H1 (cell line): ENCODE results near the gene OR2T33. TPM values are rescaled to one million over a fixed set of nuclear protein-coding genes. Genes with fewer than 3 reads are reported as not detected.

ENCODE experiments used
- CTCF ChIA-PET: fragments of 300-600 bp; sonication (Branson Sonifier 250); formaldehyde crosslinking; loops from one replicate; lab custom pipeline; 2021; ENCODE audit not compliant: partially characterized antibody; lab: Charles Lee
- POLR2A ChIA-PET: fragments of 300-600 bp; sonication (Branson Sonifier 250); formaldehyde crosslinking; loops from one replicate; lab custom pipeline; 2021; ENCODE audit warnings: inconsistent platforms; ENCODE audit not compliant: partially characterized antibody; lab: Charles Lee
- DNase-seq, 2 experiments: peaks; one replicate each; pipeline versions ENCODE4 v3.0.0 to v3.0.0-alpha.2; 2010 to 2022; ENCODE audit warnings: low spot score in 2 of 2, low read depth in 1 of 2, mixed read lengths in 1 of 2
- FAIRE-seq: peaks from 2 replicates; lab custom pipeline; 2011; peaks lifted over from hg19 to GRCh38; lab: Jason Lieb, UNC
- H2AFZ ChIP-seq: 2 replicates; pipeline ENCODE4 v1.8.1; 2012; ENCODE audit warnings: low read length, inconsistent platforms
- H2AK5ac ChIP-seq: 2 replicates; pipeline ENCODE4 v1.6.1; 2013; ENCODE audit warnings: low read depth, low read length
- H2BK120ac ChIP-seq: replicated peaks from 2 replicates; pipeline ENCODE3; 2013; ENCODE audit warnings: low read depth, low read length, inconsistent platforms
- H2BK12ac ChIP-seq: 2 replicates; pipeline ENCODE4 v1.6.1; 2013; ENCODE audit warnings: low read depth, low read length
- H2BK15ac ChIP-seq: 2 replicates; pipeline ENCODE4 v1.6.1; 2013; ENCODE audit warnings: low read length
- H2BK20ac ChIP-seq: 2 replicates; pipeline ENCODE4 v1.6.1; 2013; ENCODE audit warnings: low read length
- H2BK5ac ChIP-seq: 2 replicates; pipeline ENCODE4 v1.6.1; 2013; ENCODE audit warnings: low read depth, low read length
- H3K14ac ChIP-seq: 2 replicates; pipeline ENCODE4 v1.6.1; 2013; ENCODE audit warnings: inconsistent platforms; ENCODE audit not compliant: insufficient read length
- H3K18ac ChIP-seq: 2 replicates; pipeline ENCODE4 v1.6.1; 2013; ENCODE audit warnings: low read length; ENCODE audit errors: extremely low read depth
- H3K23ac ChIP-seq: 2 replicates; pipeline ENCODE4 v1.6.1; 2013; ENCODE audit warnings: inconsistent platforms; ENCODE audit not compliant: insufficient read length
- H3K23me2 ChIP-seq: 2 replicates; pipeline ENCODE4 v1.6.1; 2013; ENCODE audit warnings: low read depth, low read length
- H3K27ac ChIP-seq: 2 replicates; pipeline ENCODE4 v1.6.1; 2011; ENCODE audit warnings: low read depth, low read length, inconsistent platforms
- H3K27me3 ChIP-seq, 4 experiments: replicated peaks in 1 of 4; 1 replicate in 1 of 4; 2 replicates in 3 of 4; pipeline versions ENCODE4 v1.6.1 to v1.8.1; 2011 to 2013; ENCODE audit warnings: low read length in 3 of 4, mild to moderate bottlenecking in 3 of 4, inconsistent platforms in 2 of 4, mixed read lengths in 2 of 4, moderate library complexity in 1 of 4; ENCODE audit not compliant: control insufficient read depth in 3 of 4, insufficient read depth in 3 of 4; ENCODE audit errors: extremely low read depth in 1 of 4
- H3K36me3 ChIP-seq, 4 experiments: 2 replicates each; pipeline versions ENCODE4 v1.6.1 to v1.8.1; 2011 to 2013; ENCODE audit warnings: mild to moderate bottlenecking in 4 of 4, low read length in 3 of 4, moderate library complexity in 2 of 4, control low read depth in 1 of 4, inconsistent platforms in 1 of 4; ENCODE audit not compliant: insufficient read depth in 4 of 4, control insufficient read depth in 2 of 4
- H3K4ac ChIP-seq: replicated peaks from 2 replicates; pipeline ENCODE3; 2013; ENCODE audit warnings: low read length, low read depth, mixed read lengths, inconsistent platforms; ENCODE audit not compliant: insufficient read length
- H3K4me1 ChIP-seq, 4 experiments: replicated peaks in 1 of 4; 1 replicate in 1 of 4; 2 replicates in 3 of 4; pipeline versions ENCODE4 v1.6.1 to v1.8.1; 2011 to 2013; ENCODE audit warnings: low read length in 3 of 4, inconsistent platforms in 2 of 4, mixed read lengths in 1 of 4; ENCODE audit not compliant: insufficient read depth in 4 of 4, control insufficient read depth in 3 of 4
- H3K4me2 ChIP-seq, 2 experiments: 2 replicates each; pipeline versions ENCODE4 v1.6.1 to v1.8.1; 2011 to 2013; ENCODE audit warnings: low read depth in 2 of 2, low read length in 2 of 2, control low read depth in 1 of 2, inconsistent platforms in 1 of 2, mild to moderate bottlenecking in 1 of 2; ENCODE audit not compliant: insufficient read depth in 1 of 2
- H3K4me3 ChIP-seq, 4 experiments: fragments of 200-600, 300-600 bp in 1 of 4; sonication (generic), shearing (Covaris generic), sonication (Bioruptor Twin) in 1 of 4; 2 replicates each; pipeline versions ENCODE4 v1.5.1 to v1.8.1; 2011 to 2016; ENCODE audit warnings: low read length in 4 of 4, low read depth in 3 of 4, control low read depth in 2 of 4, inconsistent platforms in 2 of 4, mild to moderate bottlenecking in 2 of 4, mixed read lengths in 1 of 4, moderate library complexity in 1 of 4; ENCODE audit not compliant: insufficient read depth in 2 of 4; ENCODE audit errors: extremely low read depth in 1 of 4
- H3K56ac ChIP-seq: replicated peaks from 2 replicates; pipeline ENCODE3; 2013; ENCODE audit warnings: low read depth, mild to moderate bottlenecking, mixed read lengths, low read length, inconsistent platforms; ENCODE audit not compliant: insufficient read length
- H3K79me1 ChIP-seq: 2 replicates; pipeline ENCODE4 v1.6.1; 2013; ENCODE audit warnings: low read depth, low read length, control low read depth
- H3K79me2 ChIP-seq, 2 experiments: 2 replicates each; pipeline versions ENCODE4 v1.6.1 to v1.8.1; 2012 to 2013; ENCODE audit warnings: low read length in 2 of 2, mild to moderate bottlenecking in 2 of 2, inconsistent platforms in 1 of 2; ENCODE audit not compliant: insufficient read depth in 2 of 2, control insufficient read depth in 1 of 2
- H3K9ac ChIP-seq, 4 experiments: replicated peaks in 1 of 4; 1 replicate in 1 of 4; 2 replicates in 3 of 4; pipeline versions ENCODE4 v1.6.1 to v1.8.1; 2011 to 2013; ENCODE audit warnings: low read depth in 3 of 4, low read length in 3 of 4, control low read depth in 2 of 4, mild to moderate bottlenecking in 2 of 4, moderate library complexity in 2 of 4, inconsistent platforms in 1 of 4; ENCODE audit errors: extremely low read depth in 1 of 4
- H3K9me3 ChIP-seq, 2 experiments: 2 replicates each; pipeline versions ENCODE4 v1.6.1 to v1.8.1; 2012 to 2013; ENCODE audit warnings: mild to moderate bottlenecking in 2 of 2, moderate library complexity in 2 of 2, control low read depth in 1 of 2, inconsistent platforms in 1 of 2, low read depth in 1 of 2, low read length in 1 of 2, mixed read lengths in 1 of 2; ENCODE audit not compliant: insufficient read depth in 2 of 2
- H4K20me1 ChIP-seq, 2 experiments: replicated peaks in 1 of 2; 2 replicates each; pipeline versions ENCODE3 to v1.8.1; 2011 to 2013; ENCODE audit warnings: inconsistent platforms in 2 of 2, low read length in 2 of 2, mild to moderate bottlenecking in 1 of 2; ENCODE audit not compliant: insufficient read depth in 2 of 2, control insufficient read depth in 1 of 2
- H4K5ac ChIP-seq: 2 replicates; pipeline ENCODE4 v1.6.1; 2013; ENCODE audit warnings: low read length, low read depth, mixed read lengths, inconsistent platforms; ENCODE audit not compliant: insufficient read length
- H4K8ac ChIP-seq: 2 replicates; pipeline ENCODE4 v1.8.0; 2013; ENCODE audit warnings: mild to moderate bottlenecking, moderate library complexity, low read length, inconsistent platforms; ENCODE audit not compliant: insufficient read depth; ENCODE audit errors: extremely low read depth
- H4K91ac ChIP-seq: replicated peaks from 2 replicates; pipeline ENCODE3; 2013; ENCODE audit warnings: low read length, mixed read lengths, inconsistent platforms; ENCODE audit not compliant: insufficient read length
- BCL11A ChIP-seq, 2 experiments: IDR thresholded peaks; one replicate each; pipeline ENCODE4 v1.6.1; 2011; ENCODE audit warnings: low read depth in 2 of 2, low read length in 2 of 2, mild to moderate bottlenecking in 2 of 2
- CHD1 ChIP-seq: IDR thresholded peaks from 2 replicates; pipeline ENCODE4 v1.6.1; 2012; ENCODE audit warnings: low read depth, low read length, improper control_type of control experiment
- CTCF ChIP-seq, 3 experiments: IDR thresholded peaks; 1 replicate in 2 of 3; 2 replicates in 1 of 3; pipeline versions ENCODE4 v1.5.1 to v1.6.1; 2011; ENCODE audit warnings: low read length in 3 of 3, mild to moderate bottlenecking in 3 of 3, inconsistent platforms in 2 of 3, low read depth in 1 of 3, moderate library complexity in 1 of 3; ENCODE audit not compliant: insufficient read depth in 1 of 3; ENCODE audit errors: control extremely low read depth in 1 of 3
- RAD21 ChIP-seq, 2 experiments: IDR thresholded peaks in 1 of 2; conservative IDR thresholded peaks in 1 of 2; 2 replicates each; pipeline ENCODE4 v1.6.1; 2011; ENCODE audit warnings: low read depth in 2 of 2, low read length in 2 of 2, improper control_type of control experiment in 1 of 2, inconsistent platforms in 1 of 2, mild to moderate bottlenecking in 1 of 2, moderate library complexity in 1 of 2
- TAF1 ChIP-seq: IDR thresholded peaks from 2 replicates; pipeline ENCODE4 v1.6.1; 2011; ENCODE audit warnings: mild to moderate bottlenecking, low read depth, low read length
- TBP ChIP-seq: IDR thresholded peaks from 2 replicates; pipeline ENCODE4 v1.6.1; 2011; ENCODE audit warnings: low read depth, low read length, improper control_type of control experiment
- WGBS, 2 experiments: shearing (Covaris generic) in 1 of 2; methylation state at CpG; one replicate each; pipeline versions ENCODE4 v1.1.6 to v1.1.7; 2013 to 2015; ENCODE audit warnings: low lambda C conversion rate in 2 of 2, mixed read lengths in 2 of 2, inconsistent platforms in 1 of 2, low coverage in 1 of 2, missing lambda C conversion rate in 1 of 2; ENCODE audit not compliant: insufficient replicate concordance in 2 of 2, insufficient coverage in 1 of 2, insufficient read length in 1 of 2; ENCODE audit errors: extremely low coverage in 1 of 2, missing lambda C conversion rate in 1 of 2; 5-methylcytosine and 5-hydroxymethylcytosine counted together
- polyA plus RNA-seq, 7 experiments: library from polyadenylated mRNA; depleted of rRNA in 3 of 7; stranded (reverse) in 5 of 7; unstranded in 2 of 7; fragments of >200 nt in 5 of 7; fragments of 200-250 nt in 2 of 7; gene quantifications; 1 replicate in 5 of 7; 2 replicates in 1 of 7; 4 replicates in 1 of 7; pipeline versions ENCODE4 v1.2.1 to v1.2.3, GENCODE V29; 2011 to 2013; ENCODE audit warnings: missing spikeins in 2 of 7, mixed read lengths in 2 of 7
- total RNA-seq: library from RNA; stranded (reverse); fragmentation: NEBNext Ultra II Directional; extraction: Animal tissue kit (Norgen Biotek cat#: 25700); gene quantifications from 2 replicates; pipeline ENCODE4 v1.2.1, GENCODE V29; 2021
- TF ChIP-seq, protein P1 (sequence below): IDR thresholded peaks from 2 replicates; pipeline ENCODE4 v1.6.1; 2012; ENCODE audit warnings: inconsistent platforms

The OR2T33 gene
- total and polyA plus RNA-seq, 2 of the 8 experiments (the other 6 are each of a cell fraction or from before 2014, with no cell fraction given): not detected

GRCh38 chr1:248243204-248243603 is 34.6 kb downstream of the OR2T33 start:
- Histone ChIP-seq H3K23me2 (no peaks in the 10 kb centered on the region), H3K27me3 (no peaks in the 10 kb centered on the region), H3K36me3 (no peaks in the 10 kb centered on the region), H3K4ac (no peak overlapping the region), H2AFZ (no peak overlapping the region), H3K9me3 (peaks cover 47 to 57% of the 10 kb centered on the region in 2 experiments), H3K79me2 (no peaks in the 10 kb centered on the region), H3K4me3 (no peak overlapping the region)
- WGBS, 2 experiments: 54% methylated on average over 14 of the region's 14 CpGs; no CpG with 5 or more reads in 1 of the 2 experiments
- no peak for FAIRE-seq
- TF ChIP-seq TAF1 (no peak), RAD21 (IDR thresholded peaks at IDR 0.05 in 1 of 2, conservative IDR thresholded peaks at IDR 0.05 in 1 of 2; ENCODE audit: low read depth in 2 of 2, low read length in 2 of 2) (peak; percentile 43 to 58), CHD1 (no peak), BCL11A (IDR thresholded peaks at IDR 0.05; ENCODE audit: low read depth in 2 of 2, low read length in 2 of 2) (no peak), CTCF (IDR thresholded peaks at IDR 0.05; ENCODE audit: control extremely low read depth in 1 of 3, insufficient read depth in 1 of 3, low read depth in 1 of 3, low read length in 3 of 3) (peak in 2 of 3 experiments; percentile 43 to 46; a peak in 2 of 4 replicates), TBP (no peak)
- TF ChIP-seq, protein P1, sequence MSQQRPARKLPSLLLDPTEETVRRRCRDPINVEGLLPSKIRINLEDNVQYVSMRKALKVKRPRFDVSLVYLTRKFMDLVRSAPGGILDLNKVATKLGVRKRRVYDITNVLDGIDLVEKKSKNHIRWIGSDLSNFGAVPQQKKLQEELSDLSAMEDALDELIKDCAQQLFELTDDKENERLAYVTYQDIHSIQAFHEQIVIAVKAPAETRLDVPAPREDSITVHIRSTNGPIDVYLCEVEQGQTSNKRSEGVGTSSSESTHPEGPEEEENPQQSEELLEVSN: no peak
- TF ChIP-seq, all 59 proteins: peak for 2
- H2BK15ac ChIP-seq: no peak overlapping the region
- H3K56ac ChIP-seq: no peak overlapping the region
- H3K18ac ChIP-seq: no peak overlapping the region
- no peaks in the 10 kb centered on the region for H4K20me1 ChIP-seq
- no peaks in the 10 kb centered on the region for H3K4me1 ChIP-seq
- H3K14ac ChIP-seq: no peak overlapping the region
- no peak overlapping the region for H2BK20ac ChIP-seq
- H3K4me2 ChIP-seq: no peak overlapping the region
- H4K91ac ChIP-seq: no peak overlapping the region
- H2BK12ac ChIP-seq: no peak overlapping the region
- ChIA-PET CTCF (interaction anchor here (0.6 to 1.4 kb wide), 5 partner anchors 9 to 156 kb away, joined by 3 to 4 read pairs (median 3); no protein-coding TSS in a partner anchor), POLR2A (no interaction called here)
- H4K5ac ChIP-seq: no peak overlapping the region
- H4K8ac ChIP-seq: no peak overlapping the region
- DNase-seq: peak in 1 of 2 experiments; percentile 42
- H2BK5ac ChIP-seq: no peak overlapping the region
- no peak overlapping the region for H2AK5ac ChIP-seq
- H3K9ac ChIP-seq: no peak overlapping the region
- no peak overlapping the region for H3K23ac ChIP-seq
- no peak overlapping the region for H2BK120ac ChIP-seq
- H3K27ac ChIP-seq: no peak overlapping the region
- no peaks in the 10 kb centered on the region for H3K79me1 ChIP-seq
